Activated CD4-positive, alpha-beta T cell treated with anti-CD3 and anti-CD28 coated beads, Interleukin-2, amount 50 U/mL, for 24 hours (primary cell): ENCODE measurements around the gene RPL38.

Experiments used
- DNase-seq, 2 donors: peaks; one replicate each; pipeline ENCODE4 v3.0.0-alpha.2; 2020; ENCODE audit warnings: low read depth in 1 of 2, low spot score in 1 of 2

Gene RPL38

DNA sequence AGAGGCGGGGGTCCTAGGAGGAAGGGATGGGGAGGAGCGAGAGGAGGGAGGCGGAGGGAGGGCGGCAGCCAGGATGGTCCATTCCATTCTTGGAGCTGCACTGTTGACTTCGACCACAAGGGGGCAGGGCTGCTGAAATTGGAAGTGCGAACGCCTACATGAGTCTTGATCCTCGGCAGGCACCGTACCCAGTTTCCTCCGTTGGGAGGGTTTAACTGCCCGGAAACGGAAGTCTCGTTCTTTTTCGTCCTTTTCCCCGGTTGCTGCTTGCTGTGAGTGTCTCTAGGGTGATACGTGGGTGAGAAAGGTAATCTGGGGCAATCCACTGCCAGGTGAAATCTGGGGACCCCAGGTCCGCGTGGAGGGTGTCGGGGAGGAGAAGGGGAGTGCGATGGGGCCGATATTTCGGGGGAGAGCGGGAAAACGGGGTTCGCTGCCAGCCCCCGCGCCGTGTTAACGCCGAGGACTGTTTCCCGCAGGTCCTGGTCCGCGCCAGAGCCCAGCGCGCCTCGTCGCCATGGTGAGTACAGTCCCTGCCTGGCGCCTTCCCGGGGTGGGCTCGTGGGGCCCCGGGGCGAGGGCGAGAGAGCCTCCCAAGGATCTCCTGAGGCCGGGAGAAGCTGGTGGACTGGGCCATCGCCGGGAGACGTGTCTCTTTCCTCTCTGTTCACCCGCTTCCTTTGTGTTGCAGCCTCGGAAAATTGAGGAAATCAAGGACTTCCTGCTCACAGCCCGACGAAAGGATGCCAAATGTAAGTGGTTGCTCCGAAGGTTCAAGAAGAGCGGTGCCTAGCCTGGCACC is at the start of gene RPL38:
TSS of gene RPL38 (plus strand) at position 240 of the 802 bp plus-strand sequence. CDS start at position 518, 278 bp downstream.
- peak; percentile 95 to 98 for DNase-seq

DNA sequence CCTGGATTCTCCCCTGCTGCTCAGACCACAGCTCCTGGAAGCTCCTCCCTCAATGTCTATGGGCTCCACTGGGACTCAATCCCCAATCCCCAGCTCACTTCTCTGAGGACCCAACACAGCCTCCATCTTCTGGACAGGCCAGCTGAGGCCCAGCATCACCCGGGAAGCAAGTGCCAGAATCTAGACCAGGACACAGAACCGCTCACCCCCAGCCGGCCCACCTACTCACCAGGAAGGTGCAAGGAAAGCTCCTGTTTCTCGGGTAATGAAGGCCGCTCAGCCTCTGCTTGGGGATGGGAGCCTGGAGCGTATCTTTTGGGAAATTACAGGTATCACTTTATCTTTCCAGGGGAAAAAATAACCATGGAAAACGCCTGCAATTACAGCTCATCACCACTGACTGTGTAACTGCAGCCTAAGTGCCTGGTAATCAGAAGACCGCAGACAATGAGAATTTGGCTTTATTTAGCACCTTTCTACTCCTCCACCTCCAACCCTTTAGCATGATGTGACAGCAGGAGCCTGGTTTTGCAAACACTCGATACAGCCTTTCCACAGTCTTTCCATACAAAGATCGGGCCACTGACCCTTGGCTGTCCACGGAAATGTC is 49.6 kb upstream of the RPL38 start:
- DNase-seq, result no peak

DNA sequence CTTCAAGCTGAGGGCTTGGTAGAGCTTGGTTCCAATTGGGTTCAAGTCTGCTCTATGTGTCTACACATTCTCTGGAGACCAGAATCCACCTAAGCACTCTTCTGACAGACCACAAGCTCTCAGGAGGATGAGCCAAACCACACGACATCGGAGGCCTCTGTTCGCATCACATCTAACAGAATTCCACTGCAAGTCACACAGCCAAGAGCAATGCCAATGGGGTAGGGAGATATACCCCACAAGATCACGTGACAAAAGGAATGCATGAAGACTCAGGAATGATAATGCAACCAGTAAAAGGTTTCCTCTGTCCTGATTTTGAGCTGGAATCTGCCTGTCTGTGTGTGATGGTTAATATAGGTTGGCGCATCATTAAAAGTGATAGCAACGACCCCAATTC is 46.6 kb upstream of the RPL38 start:
- DNase-seq, result no peak

DNA sequence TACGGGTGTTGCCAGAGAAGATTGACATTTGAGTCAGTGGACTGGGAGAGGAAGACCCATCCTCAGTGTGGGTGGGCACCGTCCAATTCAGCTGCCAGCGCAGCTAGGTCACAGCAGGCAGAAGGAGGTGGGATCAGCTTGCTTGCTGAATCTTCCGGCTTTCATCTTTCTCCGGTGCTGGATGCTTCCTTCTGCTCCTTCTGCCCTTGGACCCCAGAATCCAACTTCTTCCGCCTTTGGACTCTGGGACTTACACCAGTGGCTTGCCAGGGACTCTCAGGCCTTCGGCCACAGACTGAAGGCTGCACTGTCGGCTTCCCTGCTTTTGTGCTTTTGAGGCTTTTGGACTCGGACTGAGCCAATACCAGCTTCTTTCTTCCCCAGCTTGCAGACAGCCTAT is 46.1 kb upstream of the RPL38 start:
- DNase-seq, result no peak

- DNase-seq, result no peak
These were observed 44.7 kb upstream of the RPL38 start for GRCh38 chr17:74158761-74159160.

DNA sequence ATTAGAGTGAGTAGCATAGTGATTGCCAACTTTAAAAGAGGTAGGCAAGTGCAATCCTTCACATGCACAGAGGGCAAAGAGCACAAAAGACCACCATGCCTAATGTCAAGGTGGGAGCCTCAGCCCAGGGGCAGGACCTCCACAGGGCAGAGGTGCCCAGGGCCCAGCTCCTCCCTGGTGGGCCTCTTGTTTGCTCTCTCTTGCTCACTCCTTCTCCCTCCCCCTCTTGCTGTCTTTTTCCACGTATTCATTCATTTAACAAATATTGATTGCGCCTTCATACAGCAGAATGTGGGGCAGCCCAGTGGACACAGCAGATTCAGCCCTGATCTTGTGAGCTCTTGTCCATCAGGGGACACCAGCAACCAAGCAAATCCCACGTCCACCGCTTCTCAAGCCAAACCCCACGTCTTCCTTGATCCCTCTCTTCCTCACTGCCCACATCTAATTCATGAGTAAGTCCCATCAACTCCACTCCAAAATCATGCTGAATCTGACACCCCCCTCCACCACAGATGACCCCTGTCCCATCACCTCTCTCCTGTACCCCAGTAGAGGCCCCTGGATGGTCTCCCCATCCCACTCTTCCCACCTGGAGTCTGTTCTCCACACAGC is 44.1 kb upstream of the RPL38 start:
- DNase-seq, result no peak

GRCh38 chr17:74160656-74161502 is 42.6 kb upstream of the RPL38 start:
- DNase-seq, result no peak

DNA sequence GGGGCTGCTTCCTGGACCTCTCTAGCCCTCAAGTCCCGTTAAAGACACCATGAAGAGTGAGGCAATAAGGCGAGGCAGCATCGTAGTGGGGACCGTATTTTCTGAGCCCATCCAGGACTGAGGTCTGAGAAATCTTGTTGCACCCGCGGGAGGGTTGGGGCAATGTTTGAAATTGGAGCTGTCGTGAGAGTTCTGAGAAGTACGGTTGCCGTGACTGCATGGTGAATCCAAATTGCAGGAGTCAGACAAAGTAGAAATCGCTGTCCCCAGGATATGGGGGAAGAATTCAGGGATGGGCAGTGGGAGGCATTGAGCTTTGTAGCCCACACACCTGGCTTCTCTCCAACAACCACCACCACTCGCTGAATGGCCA is 42.0 kb upstream of the RPL38 start:
- DNase-seq, result no peak

DNA sequence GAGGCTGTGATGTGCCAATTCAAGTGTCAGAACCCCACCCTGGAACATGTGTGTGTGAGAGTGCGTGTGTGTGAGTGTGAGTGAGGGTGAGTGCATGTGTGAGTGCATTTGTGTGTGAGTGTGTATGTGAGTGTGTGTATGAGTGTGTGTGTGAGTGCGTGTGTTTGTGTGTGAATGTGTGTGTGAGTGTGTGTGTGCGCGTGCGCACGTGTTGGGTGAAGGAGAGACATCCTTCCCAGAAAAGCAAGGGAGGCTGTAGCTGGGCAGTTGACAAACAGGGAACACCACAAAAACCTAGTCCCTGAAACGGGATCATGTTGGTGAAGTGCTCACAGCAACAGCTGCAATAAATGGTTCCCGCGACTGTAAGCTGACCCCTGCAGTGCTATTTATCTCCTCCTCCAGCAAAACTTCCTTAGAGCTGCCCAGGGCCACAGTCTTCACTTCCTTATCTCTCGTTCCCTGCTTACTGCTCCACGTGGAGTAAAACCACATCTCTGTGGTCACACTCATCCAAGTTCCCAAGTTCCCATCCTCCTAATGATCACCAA is 40.1 kb upstream of the RPL38 start:
- DNase-seq, result no peak

- DNase-seq, result no peak
These were observed 39.6 kb upstream of the RPL38 start for GRCh38 chr17:74163836-74164235.

DNA sequence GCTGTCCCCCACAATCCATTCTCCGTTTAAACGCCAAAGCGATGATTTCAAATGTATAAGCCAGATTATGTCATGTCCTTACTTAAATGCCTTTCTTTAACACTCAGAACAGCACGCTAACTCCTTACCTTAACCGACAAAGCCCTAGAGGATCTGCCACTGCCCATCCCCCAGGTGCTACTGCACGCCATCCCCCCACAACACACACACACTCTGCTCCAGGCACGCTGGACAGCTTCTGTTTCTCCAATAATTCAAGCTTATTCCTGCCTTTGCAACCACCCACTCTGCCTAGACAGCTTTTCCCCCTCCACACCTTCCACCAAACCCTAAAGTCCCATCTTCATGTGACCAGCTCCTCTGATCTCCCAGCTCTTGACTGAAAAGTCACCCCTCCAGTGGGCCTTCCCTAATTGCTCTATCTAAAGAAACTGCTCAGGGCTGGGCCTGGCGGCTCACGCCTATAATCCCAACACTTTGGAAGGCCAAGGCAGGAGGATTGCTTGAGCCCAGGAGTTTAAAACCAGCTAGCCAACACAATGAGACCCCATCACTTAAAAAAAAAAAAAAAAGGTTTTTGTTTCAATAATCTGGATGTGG is 38.9 kb upstream of the RPL38 start:
- DNase-seq, result no peak

DNA sequence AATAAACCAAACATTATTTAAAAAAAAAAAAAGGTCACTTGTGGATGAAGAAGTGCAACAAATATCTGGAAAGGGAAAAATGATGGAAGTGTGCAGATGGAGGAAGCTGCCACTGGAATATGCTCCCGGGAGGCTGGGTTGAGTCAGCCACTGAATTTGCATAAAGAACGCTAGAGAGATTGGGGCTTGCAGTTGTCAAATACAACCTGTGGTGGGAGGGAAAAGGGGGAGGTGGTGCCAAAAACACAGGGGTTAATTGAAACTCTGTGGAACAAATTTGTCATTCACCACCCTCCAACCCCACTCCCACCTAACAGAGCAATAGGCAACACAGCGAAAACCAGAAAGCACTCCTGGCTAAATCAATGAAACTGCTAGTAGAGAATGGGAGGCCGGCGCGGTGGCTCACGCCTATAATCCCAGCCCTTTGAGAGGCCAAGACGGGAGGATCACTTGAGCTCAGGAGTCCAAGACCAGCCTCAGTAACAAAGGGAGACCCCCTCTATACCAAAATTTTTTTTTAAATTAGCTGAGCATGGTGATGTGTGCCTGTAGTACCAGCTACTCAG is 37.6 kb upstream of the RPL38 start:
- no peak for DNase-seq

GRCh38 chr17:74170924-74171323 is 32.6 kb upstream of the RPL38 start:
- DNase-seq, result no peak

DNA sequence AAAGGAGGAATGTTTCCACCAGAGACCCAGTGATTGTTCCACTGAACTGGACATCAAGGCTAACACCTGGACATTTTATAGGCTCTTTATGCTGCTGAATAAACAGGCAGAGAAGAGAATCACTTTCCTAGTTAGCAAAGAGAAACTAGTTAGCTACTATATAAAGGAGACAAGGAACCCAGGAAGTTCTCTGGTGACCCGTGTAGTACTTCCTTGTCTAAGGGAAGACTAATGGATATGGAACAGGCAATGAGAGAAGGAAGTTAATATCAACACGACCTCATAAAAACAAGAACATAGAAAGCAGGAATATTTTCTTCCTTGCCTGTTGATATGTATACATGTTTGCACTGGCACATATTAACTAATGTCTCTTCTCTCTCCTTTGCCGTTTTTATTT is 30.8 kb upstream of the RPL38 start:
- no peak for DNase-seq

DNA sequence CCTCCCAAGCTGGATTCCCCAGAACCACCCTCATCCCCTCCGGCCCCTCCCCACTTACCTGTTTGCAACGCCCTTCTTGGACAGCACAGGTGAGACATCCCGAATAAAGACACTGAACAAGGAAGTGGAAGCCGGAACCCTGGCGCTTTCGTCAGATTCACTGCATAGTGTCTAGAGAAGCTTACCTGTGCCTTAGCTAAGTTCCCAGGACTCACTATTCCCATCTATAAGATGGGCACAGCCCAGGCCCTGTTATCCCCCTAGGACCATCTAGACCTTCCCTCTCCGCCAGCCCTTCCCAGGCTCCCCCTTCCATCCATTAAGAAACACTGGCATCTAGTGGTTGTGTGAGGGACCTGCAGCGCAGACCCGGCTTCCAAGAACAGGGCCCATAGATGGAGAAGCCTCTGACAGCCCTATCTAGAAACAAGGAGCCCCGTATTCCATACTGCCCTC is 26.9 kb upstream of the RPL38 start:
- peak; percentile 15 to 23 for DNase-seq

- no peak for DNase-seq
These were observed 26.4 kb upstream of the RPL38 start for GRCh38 chr17:74177018-74177450.

- no peak for DNase-seq
These were observed 23.9 kb upstream of the RPL38 start for GRCh38 chr17:74179576-74179975.

GRCh38 chr17:74180336-74180735 is 23.1 kb upstream of the RPL38 start:
- DNase-seq, result no peak

GRCh38 chr17:74181341-74181740 is 22.1 kb upstream of the RPL38 start:
- no peak for DNase-seq

DNA sequence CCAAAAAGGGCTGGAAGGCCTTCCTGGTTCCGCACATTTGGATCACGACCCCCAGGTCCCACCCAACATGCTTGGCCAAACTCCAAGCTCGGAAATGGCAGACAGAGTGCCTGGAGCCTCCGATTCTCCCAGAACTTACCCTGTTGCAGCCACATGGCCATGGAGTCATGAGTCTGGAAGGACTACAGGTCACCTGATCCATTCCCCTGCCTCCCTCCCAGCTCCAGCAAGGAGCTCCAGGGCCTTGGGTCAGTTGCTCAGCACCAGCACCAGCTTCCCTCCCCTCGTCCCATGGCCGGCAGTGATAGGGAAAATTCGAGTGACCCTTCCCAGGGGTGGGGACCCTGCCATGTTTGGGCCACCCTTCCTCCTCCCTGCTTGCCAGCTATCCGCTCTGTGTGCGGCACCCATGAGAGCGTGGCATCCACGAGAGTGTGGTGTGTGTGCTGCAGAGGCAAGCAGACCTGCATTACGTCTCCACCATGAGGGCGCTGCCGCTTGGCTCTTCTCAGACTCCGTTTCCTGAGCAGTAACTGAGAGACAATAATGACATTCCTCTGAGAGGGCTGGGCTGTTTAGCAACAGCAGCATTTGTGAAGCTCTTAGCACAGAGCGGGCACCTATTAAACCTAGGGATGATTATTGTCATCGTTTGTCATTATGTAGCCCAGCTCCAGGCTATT is 21.3 kb upstream of the RPL38 start:
- no peak for DNase-seq
